Measurements from ENCODE around the gene PPP2R5C. TPM values are rescaled to one million over a fixed set of nuclear protein-coding genes. Genes with fewer than 3 reads are reported as not detected.

The PPP2R5C gene
- total and polyA plus RNA-seq, 9 of the 15 experiments (the other 6 are each of a cell fraction or from before 2014, with no cell fraction given): 284 to 617 (median 395) TPM

DNA sequence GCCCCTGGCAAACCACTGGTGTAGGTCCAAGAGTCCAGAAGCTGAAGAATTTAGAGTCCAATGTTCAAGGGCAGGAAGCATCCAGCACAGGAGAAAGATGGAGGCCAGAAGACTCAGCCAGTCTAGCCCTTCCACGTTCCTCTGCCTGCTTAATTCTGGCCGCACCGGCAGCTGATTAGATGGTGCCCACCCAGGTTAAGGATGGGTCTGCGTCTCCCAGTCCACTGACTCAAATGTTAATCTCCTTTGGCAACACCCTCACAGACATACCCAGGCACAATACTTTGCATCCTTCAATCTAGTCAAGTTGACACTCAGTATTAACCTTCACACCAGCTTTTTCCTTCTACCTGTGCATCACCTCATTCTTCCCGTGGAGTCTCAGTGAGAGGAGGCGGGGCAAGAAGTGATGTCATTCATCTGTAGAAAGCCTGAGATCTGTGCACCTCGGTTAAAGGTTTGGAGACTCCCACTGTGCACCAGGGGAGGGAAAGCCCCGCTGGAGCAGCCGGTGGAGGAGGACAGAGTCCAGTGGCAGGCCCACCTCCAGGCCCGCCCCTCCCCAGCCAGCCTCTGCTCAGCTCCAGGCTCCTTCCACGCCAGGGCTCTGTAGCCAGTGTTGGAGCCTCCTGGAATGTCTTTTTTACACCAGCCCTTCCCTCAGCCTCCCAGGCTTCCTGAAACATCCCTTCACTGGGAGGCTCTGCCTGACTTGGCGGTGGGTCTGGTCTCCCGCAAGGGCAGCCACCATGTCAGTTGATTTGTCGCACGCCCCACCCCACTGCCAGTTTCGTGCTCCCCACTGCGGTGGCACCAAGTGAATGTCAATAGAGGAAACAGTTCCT is 122.8 kb downstream of the PPP2R5C start:
- DNase-seq (ENCODE audit: extremely low read depth in 1 of 4, low spot score in 3 of 4): no peak
- no peak for ATAC-seq
- intact Hi-C loops (cut with micrococcal nuclease): no loop called here
- FAIRE-seq: no peak
- ChIA-PET POLR2A (interaction anchor here (0.6 kb wide), 1 partner anchor 64 kb away, joined by 3 read pairs; no protein-coding TSS in a partner anchor), CTCF (ENCODE audit: low intra/inter-chr PET ratio) (no interaction called here)
- Histone ChIP-seq H3K4me3 (no peak overlapping the region), H3K79me2 (ENCODE audit: control insufficient read depth, insufficient read depth, low read length) (peaks cover 20% of the 10 kb centered on the region), H3K9me1 (ENCODE audit: control insufficient read depth, insufficient read depth, low read length) (no peaks in the 10 kb centered on the region), H3K9me3 (replicated peaks; ENCODE audit: control insufficient read depth, insufficient read depth, low read depth, low read length) (no peaks in the 10 kb centered on the region), H3K9ac (ENCODE audit: insufficient read depth in 1 of 2, low read depth in 2 of 2, low read length in 2 of 2) (peak overlapping the region in 1 of 2 experiments; percentile 58; a peak in 1 of 4 replicates), H3K27ac (ENCODE audit: extremely low read depth, low read depth, low read length) (no peak overlapping the region), H4K20me1 (replicated peaks; ENCODE audit: control insufficient read depth, insufficient read depth, low read length) (peaks cover 6% of the 10 kb centered on the region; the same call in 1 of the 2 replicates), H3K4me1 (replicated peaks in 1 of 2; ENCODE audit: control insufficient read depth in 2 of 2, insufficient read depth in 2 of 2, low read length in 2 of 2) (peaks cover 0 to 11% of the 10 kb centered on the region in 2 experiments; a peak in 2 of 5 replicates), H3K27me3 (ENCODE audit: control insufficient read depth in 2 of 2, insufficient read depth in 2 of 2, low read length in 2 of 2) (no peaks in the 10 kb centered on the region), H3K4me2 (ENCODE audit: insufficient read depth, low read length) (no peak overlapping the region), H3K36me3 (ENCODE audit: control insufficient read depth, insufficient read depth, low read length) (peaks cover 82% of the 10 kb centered on the region), H2AFZ (ENCODE audit: low read depth, low read length) (no peak overlapping the region)
- in situ Hi-C loops (cut with MboI): no loop called here
- TF ChIP-seq, protein P1, sequence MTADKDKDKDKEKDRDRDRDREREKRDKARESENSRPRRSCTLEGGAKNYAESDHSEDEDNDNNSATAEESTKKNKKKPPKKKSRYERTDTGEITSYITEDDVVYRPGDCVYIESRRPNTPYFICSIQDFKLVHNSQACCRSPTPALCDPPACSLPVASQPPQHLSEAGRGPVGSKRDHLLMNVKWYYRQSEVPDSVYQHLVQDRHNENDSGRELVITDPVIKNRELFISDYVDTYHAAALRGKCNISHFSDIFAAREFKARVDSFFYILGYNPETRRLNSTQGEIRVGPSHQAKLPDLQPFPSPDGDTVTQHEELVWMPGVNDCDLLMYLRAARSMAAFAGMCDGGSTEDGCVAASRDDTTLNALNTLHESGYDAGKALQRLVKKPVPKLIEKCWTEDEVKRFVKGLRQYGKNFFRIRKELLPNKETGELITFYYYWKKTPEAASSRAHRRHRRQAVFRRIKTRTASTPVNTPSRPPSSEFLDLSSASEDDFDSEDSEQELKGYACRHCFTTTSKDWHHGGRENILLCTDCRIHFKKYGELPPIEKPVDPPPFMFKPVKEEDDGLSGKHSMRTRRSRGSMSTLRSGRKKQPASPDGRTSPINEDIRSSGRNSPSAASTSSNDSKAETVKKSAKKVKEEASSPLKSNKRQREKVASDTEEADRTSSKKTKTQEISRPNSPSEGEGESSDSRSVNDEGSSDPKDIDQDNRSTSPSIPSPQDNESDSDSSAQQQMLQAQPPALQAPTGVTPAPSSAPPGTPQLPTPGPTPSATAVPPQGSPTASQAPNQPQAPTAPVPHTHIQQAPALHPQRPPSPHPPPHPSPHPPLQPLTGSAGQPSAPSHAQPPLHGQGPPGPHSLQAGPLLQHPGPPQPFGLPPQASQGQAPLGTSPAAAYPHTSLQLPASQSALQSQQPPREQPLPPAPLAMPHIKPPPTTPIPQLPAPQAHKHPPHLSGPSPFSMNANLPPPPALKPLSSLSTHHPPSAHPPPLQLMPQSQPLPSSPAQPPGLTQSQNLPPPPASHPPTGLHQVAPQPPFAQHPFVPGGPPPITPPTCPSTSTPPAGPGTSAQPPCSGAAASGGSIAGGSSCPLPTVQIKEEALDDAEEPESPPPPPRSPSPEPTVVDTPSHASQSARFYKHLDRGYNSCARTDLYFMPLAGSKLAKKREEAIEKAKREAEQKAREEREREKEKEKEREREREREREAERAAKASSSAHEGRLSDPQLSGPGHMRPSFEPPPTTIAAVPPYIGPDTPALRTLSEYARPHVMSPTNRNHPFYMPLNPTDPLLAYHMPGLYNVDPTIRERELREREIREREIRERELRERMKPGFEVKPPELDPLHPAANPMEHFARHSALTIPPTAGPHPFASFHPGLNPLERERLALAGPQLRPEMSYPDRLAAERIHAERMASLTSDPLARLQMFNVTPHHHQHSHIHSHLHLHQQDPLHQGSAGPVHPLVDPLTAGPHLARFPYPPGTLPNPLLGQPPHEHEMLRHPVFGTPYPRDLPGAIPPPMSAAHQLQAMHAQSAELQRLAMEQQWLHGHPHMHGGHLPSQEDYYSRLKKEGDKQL (CRISPR knock-in tag; IDR thresholded peaks at IDR 0.05; ENCODE audit: borderline replicate concordance): no peak
- TF ChIP-seq ZNF134 (CRISPR knock-in tag; conservative IDR thresholded peaks at IDR 0.05): peak; percentile 71; the same call in 1 of the 2 replicates
- no TSS peak for BruUV-seq (replicated peaks)
- 92% methylated on average over 14 of the region's 17 CpGs for WGBS (ENCODE audit: insufficient coverage, low coverage, missing lambda C conversion rate)
